Hematopoietic multipotent progenitor cell treated with erythropoietin and hydrocortisone succinate and interleukin-3 and kit ligand, for 8 days (in vitro differentiated cells): ENCODE data around the gene PAK1.
A peak's percentile ranks its signal among the peaks of the same experiment; 100 is the strongest.

Source experiments
- DNase-seq: peaks from one replicate; pipeline ENCODE4 v3.0.0-alpha.2; 2015

The PAK1 gene

DNA sequence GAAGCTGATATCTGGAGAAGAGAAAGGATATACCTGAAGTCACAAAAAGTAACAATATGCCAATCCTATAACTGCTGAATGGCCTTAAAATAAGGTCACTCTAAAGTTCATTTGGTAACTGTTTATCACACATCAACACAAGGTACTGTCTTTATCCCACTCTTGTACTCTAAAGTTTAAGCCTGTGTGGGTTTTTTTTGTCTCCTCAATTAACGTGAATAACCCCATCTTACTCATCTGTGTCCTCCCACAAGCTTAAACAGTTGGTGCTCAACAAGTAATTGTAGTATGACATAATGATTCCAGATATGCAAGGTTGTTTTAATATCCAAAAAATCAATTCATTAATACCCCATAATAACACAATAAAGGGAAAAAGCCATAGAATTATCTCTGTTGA lies 42.1 kb downstream of the PAK1 start:
- peak; percentile 44 for DNase-seq

GRCh38 chr11:77428598-77428997 lies 45.3 kb downstream of the PAK1 start:
- DNase-seq, result no peak

- peak; percentile 95 for DNase-seq
Observed at GRCh38 chr11:77425346-77425745, 48.5 kb downstream of the PAK1 start.

DNA sequence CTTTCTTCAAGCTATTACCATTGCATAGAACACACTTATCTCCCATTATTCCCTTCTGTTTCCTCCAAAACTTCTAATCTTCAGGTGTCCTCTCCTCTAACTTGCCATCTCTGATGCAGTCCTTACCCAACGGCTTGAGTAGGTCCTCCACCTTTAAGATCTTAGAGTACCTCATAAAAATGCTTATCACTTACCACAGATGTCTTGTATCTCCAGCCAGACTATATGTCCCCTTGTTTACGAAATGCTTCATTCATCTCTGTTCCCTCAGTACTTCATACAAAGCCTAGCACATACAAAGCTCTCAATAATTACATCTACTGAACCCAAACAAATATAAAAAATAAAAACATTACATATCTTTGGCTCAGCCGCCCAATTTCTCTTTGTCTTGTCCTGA lies 49.2 kb downstream of the PAK1 start:
- peak; percentile 86 for DNase-seq

GRCh38 chr11:77423624-77424023 lies 50.3 kb downstream of the PAK1 start:
- no peak for DNase-seq

GRCh38 chr11:77422687-77423086 lies 51.2 kb downstream of the PAK1 start:
- no peak for DNase-seq

DNA sequence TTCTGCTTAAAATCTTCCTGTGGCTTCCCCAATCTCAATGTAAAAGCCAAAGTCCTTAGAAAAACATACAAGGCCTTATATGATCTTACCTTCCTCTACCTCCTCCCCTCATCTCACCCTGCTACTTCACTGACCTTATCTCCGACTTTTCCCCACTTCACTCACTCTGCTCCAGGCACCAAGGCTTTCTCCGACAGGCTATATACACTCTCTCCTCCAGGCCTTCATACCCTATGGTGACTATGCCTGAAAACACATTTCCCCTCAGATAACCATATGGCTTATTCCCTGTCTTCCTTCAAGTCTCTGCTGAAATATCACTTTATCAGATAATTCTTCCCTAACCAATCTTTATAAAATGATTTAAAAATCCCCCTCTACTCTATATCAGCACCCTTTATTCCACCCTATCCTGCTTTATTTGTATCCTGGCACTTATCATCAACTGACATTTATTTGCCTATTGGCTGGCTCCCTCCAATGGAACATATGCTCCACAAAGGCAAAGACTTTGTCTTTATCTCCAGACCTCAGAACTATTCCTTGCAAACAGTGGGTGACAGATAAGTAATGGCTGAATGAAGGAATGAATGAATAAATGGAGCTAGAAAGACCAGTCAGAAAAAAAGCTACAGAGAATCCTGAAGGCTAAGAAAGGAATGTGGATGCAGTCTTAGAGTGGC lies 52.7 kb downstream of the PAK1 start:
- peak; percentile 91 for DNase-seq

DNA sequence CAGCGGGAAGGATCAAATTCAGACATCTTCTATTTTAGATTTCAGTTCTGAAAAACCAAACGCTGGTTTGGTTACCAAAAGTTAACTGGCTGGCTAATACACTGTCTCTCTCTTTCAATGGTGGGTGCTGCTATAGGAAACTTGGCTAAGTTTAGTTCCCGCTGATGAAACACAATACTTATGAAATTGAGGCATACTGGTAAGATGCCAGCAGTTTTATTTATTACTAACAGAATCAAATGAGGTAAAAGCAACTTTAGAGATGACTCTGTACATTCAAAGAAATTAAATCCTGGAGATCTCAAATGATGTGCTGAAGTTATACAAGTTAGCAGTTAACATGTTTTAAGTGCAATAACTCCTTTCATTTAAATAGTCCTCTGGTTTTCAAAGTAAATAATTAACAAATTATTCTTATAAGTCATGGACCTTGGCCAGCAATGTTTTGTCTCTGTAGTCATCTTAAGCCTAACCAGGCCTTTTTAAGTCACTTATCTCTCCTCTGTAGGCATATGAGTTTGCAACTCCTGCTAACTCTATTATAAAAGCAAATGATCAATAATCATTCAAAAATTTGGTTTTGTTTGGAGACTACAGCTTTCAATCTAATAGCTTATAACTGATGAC lies 54.8 kb downstream of the PAK1 start:
- no peak for DNase-seq

- no peak for DNase-seq
Observed at GRCh38 chr11:77418155-77418970, 55.5 kb downstream of the PAK1 start.

DNA sequence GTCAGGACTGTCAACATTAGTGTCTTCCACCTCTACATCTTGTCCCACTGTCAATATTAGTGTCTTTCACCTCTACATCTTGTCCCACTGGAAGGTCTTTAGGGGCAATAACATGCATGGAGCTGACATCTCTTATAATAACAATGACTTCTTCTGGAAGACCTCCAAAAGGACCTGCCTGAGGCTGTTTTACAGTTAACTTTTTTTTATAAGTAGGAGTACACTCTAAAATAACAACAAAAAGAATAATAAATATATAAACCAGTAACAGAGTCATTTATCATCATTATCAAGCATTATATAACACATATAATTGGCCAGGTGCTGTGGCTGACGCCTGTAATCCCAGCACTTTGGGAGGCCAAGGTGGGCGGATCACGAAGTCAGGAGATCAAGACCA lies 57.5 kb downstream of the PAK1 start:
- DNase-seq, result no peak

DNA sequence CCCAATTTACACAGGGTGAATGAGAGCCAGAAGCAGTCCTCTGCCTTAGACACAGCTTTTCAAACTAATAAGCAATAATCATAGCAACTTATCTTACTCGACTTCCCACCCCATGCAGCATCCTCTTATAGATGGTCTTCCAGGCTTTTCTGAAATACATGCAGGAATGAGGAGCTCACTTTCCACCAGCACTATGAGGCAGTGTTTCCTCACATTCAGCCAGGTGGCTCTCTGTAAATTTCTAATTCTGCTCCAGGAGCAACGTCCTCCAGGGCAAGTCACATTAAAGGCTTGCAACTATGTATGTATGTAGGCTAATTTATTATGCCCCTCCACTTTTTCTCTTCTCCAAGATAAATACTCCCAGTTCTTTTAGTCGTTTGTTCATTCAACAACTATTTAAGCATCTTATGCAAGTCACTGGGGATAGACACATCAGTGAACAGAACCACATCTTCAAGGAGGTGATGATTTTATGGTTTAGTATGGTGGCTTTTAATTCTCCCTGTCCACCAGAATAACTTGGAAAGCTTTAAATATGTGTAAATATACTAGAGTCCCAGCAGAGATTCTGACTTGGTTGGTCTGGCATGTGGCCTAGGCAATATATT lies 59.9 kb downstream of the PAK1 start:
- no peak for DNase-seq

DNA sequence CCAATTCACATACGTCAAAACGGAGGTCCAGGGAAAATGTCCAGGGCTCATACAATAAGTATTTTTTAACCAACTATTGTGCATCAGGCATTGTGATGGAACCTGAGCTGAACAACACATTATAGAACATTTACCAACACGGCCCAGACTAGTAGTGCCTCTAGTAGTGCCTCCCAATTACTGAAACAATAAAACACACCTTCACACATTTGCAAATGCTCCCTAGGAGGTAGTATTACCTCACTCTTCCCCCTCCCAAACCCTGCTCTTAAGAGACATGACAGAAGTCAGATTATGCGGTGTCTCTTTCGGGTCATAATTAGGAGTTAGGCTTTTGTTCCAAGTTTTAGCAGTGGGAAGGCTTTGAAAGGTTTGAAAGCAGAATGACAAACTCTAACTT lies 61.1 kb downstream of the PAK1 start:
- no peak for DNase-seq

- peak; percentile 88 for DNase-seq
Observed at GRCh38 chr11:77411717-77412441, 62.0 kb downstream of the PAK1 start.

DNA sequence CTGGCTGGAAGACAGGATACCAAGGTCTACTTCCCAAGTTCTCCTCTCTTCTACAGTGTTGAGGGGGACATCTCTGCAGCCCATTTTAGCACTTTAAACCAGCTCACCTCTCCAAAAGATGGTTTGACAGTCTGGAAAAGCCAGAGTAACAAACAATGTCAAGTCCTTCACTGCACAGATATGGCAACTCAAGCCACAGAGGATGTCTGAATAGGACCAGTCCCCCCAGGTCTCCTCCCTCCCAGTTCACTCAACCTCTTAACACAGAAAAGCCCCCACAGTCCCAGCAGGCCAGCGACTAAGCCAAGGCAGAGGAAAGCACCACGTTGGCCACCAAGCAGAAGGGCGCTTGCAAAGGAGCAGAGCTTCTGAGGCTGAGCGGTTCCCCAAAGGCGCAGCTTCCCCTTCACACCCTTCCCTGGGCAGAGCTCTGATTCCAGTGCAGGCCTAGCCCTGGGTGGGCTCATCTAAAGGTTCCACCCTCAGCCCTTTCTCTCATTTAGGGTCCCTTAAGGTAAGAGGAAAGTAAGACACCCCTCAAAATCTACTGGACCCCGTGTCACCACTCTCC lies 62.7 kb downstream of the PAK1 start:
- no peak for DNase-seq

DNA sequence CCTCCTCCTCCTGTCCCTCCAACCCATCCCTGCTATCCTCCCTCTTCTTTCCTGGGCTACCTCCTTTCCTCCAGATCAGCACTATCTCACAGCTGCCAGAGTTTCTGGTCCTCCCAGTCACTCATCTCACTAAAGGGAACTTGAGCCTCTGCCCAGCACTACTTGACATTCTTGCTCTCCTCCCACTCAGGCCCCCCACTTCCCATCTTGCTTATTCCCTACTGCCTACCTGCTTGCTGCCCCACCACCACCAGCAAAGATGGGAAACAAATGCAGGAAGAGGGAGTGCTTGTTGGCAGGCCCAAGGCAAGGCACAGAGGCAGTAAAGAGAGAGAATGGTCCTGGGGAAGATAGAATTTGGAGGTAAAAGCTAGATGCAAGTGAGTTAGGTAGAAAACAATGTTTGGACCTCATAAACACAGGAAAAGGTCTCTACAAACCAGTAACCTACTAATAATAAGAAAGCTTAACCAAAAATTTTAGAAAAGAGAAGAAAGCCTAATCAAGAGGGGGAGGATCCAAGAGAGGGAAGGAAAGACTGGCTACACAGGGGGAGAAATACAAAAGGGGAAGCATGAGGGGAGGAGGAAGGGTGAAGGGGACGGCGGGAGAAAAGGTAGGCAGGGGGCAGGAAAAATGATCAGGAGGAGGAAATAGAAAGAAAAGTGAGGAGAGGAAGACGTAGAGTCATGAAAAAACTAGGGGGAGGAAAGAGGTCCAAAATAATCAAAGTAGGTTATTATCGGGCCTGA lies 63.6 kb downstream of the PAK1 start:
- no peak for DNase-seq

DNA sequence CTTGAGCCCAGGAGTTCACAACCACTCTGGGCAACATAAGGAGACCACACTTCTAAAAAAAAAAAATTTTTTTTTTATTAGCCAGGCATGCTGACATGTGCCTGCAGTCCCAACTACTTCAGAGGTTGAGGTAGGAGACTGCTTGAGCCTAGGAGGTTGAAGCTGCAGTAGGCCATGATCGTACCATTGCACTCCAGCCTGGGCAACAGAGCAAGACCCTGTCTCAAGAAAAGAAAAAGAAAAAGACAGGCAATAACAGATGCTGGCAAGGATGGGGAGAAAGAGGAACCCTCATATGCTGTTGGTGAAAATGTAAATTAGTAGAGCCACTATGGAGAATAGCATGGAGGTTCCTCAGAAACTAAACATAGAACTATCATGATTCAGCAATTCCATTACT lies 64.8 kb downstream of the PAK1 start:
- no peak for DNase-seq

DNA sequence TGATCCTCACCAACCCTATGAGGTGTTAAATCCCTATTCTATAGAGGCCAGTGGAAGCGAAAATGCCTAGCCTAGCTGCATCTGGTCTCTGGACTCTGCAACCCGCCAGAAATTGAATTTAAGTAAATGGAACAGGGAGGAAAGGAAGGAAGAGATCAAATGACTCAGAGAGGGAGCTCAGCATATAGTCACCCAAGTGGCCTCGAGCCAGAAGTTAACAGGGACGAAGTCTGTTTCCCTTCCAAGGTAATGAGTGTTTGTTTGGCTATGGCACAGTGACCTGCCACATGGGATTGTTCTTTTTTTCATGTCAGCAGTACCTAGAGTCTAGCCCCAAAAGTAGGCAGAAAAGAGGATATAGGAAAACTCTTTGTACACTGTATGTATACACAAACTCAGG lies 66.3 kb downstream of the PAK1 start:
- DNase-seq, result no peak

GRCh38 chr11:77406396-77406795 lies 67.5 kb downstream of the PAK1 start:
- DNase-seq, result no peak

GRCh38 chr11:77403211-77403610 lies 70.7 kb downstream of the PAK1 start:
- no peak for DNase-seq

- no peak for DNase-seq
Observed at GRCh38 chr11:77402218-77402556, 71.7 kb downstream of the PAK1 start.

- DNase-seq, result no peak
Observed at GRCh38 chr11:77401486-77402217, 72.2 kb downstream of the PAK1 start.
